AG09309 (cell line): ENCODE data around the gene PPCDC.

Experiments
- DNase-seq: peaks from one replicate; pipeline ENCODE4 v3.0.0-alpha.2; 2010; ENCODE audit warnings: low read depth
- H3K4me3 ChIP-seq: 2 replicates; pipeline ENCODE4 v1.5.1; 2011; ENCODE audit warnings: mild to moderate bottlenecking, low read depth, low read length, moderate library complexity; ENCODE audit not compliant: control insufficient read depth
- CTCF ChIP-seq: IDR thresholded peaks from 2 replicates; pipeline ENCODE4 v1.5.1; 2011; ENCODE audit warnings: mild to moderate bottlenecking, low read depth, low read length, inconsistent platforms; ENCODE audit not compliant: insufficient read depth, control insufficient read depth; ENCODE audit errors: missing control alignments

Gene PPCDC

GRCh38 chr15:75007216-75007615, 16.2 kb upstream of the PPCDC start:
- no peak for DNase-seq
- no peak for TF ChIP-seq CTCF
- no peak overlapping the region for H3K4me3 ChIP-seq

GRCh38 chr15:75008221-75008625, 15.2 kb upstream of the PPCDC start:
- TF ChIP-seq CTCF, result no peak
- DNase-seq, result no peak
- no peak overlapping the region for H3K4me3 ChIP-seq

- no peak for DNase-seq
- no peak for TF ChIP-seq CTCF
- no peak overlapping the region for H3K4me3 ChIP-seq
Measured at GRCh38 chr15:75008629-75009326, 14.6 kb upstream of the PPCDC start.

- no peak for TF ChIP-seq CTCF
- DNase-seq, result no peak
- no peak overlapping the region for H3K4me3 ChIP-seq
Measured at GRCh38 chr15:75016431-75016830, 7.0 kb upstream of the PPCDC start.

GRCh38 chr15:75019916-75020315, 3.5 kb upstream of the PPCDC start:
- TF ChIP-seq CTCF, result no peak
- H3K4me3 ChIP-seq, result no peak overlapping the region
- no peak for DNase-seq

- no peak for DNase-seq
- no peak overlapping the region for H3K4me3 ChIP-seq
Measured at GRCh38 chr15:75021341-75021740, 2.0 kb upstream of the PPCDC start.

More at GRCh38 chr15:75021341-75021740, 2.0 kb upstream of the PPCDC start:
- TF ChIP-seq CTCF, result no peak
